Measurements from ENCODE around the gene MEPE.

DNA sequence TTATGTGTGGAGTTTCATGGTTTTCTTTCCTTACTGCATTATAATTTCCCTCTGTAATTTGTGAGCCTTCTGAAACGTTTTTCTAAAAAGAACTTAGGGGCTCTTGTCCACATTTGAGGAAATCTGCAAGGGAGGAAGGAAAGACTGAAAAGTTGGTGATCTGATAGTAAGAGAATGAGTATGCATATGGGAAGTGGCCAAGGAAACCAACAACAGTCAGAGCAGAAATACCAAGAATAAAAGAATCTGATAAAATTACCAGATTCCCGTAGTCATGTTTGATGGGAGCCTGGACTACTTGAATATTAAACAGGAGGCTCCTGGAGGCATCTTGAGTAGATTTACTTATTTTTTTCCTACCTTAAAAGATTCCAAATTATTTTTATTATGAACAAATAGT is 50.1 kb downstream of the MEPE start:
- TF ChIP-seq, protein P1, sequence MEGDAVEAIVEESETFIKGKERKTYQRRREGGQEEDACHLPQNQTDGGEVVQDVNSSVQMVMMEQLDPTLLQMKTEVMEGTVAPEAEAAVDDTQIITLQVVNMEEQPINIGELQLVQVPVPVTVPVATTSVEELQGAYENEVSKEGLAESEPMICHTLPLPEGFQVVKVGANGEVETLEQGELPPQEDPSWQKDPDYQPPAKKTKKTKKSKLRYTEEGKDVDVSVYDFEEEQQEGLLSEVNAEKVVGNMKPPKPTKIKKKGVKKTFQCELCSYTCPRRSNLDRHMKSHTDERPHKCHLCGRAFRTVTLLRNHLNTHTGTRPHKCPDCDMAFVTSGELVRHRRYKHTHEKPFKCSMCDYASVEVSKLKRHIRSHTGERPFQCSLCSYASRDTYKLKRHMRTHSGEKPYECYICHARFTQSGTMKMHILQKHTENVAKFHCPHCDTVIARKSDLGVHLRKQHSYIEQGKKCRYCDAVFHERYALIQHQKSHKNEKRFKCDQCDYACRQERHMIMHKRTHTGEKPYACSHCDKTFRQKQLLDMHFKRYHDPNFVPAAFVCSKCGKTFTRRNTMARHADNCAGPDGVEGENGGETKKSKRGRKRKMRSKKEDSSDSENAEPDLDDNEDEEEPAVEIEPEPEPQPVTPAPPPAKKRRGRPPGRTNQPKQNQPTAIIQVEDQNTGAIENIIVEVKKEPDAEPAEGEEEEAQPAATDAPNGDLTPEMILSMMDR (IDR thresholded peaks at IDR 0.05) = no peak
- no peak for TF ChIP-seq EZH2 (IDR thresholded peaks at IDR 0.05; ENCODE audit: borderline replicate concordance, insufficient read depth, low read depth, low read length, poor library complexity, severe bottlenecking)
